Osteoblast (primary cell): ENCODE data around the gene STK35. TPM values are rescaled to one million over a fixed set of nuclear protein-coding genes. Genes with fewer than 3 reads are reported as not detected.

Source experiments
- DNase-seq: peaks from one replicate; pipeline ENCODE4 v3.0.0; 2011; ENCODE audit warnings: low spot score, mixed read lengths; ENCODE audit not compliant: insufficient read length; ENCODE audit errors: missing footprints
- H2AFZ ChIP-seq: 2 replicates; pipeline ENCODE4 v1.6.0; 2011; ENCODE audit warnings: mild to moderate bottlenecking, low read length
- H3K27ac ChIP-seq: 2 replicates; pipeline ENCODE4 v1.5.1; 2011; ENCODE audit warnings: mild to moderate bottlenecking, low read depth, low read length, moderate library complexity
- H3K27me3 ChIP-seq: 2 replicates; pipeline ENCODE4 v1.6.0; 2012; ENCODE audit warnings: mild to moderate bottlenecking, control low read depth, inconsistent platforms, low read length, moderate library complexity; ENCODE audit not compliant: insufficient read depth
- H3K36me3 ChIP-seq: 2 replicates; pipeline ENCODE4 v1.5.1; 2011; ENCODE audit warnings: mild to moderate bottlenecking, low read length, control low read depth, moderate library complexity; ENCODE audit not compliant: insufficient read depth
- H3K4me1 ChIP-seq: 2 replicates; pipeline ENCODE4 v1.5.1; 2011; ENCODE audit warnings: mild to moderate bottlenecking, low read length, control low read depth, moderate library complexity; ENCODE audit not compliant: insufficient read depth
- H3K4me2 ChIP-seq: 2 replicates; pipeline ENCODE4 v1.6.0; 2011; ENCODE audit warnings: mild to moderate bottlenecking, low read length; ENCODE audit not compliant: insufficient read depth
- H3K4me3 ChIP-seq: fragments of 200-600 bp; sonication (generic); 3 replicates; pipeline ENCODE4 v1.5.1; 2012; ENCODE audit warnings: mild to moderate bottlenecking, low read length, inconsistent platforms; ENCODE audit not compliant: insufficient read depth
- H3K79me2 ChIP-seq: 2 replicates; pipeline ENCODE4 v1.6.0; 2012; ENCODE audit warnings: mild to moderate bottlenecking, low read length, control low read depth, inconsistent platforms; ENCODE audit not compliant: insufficient read depth
- H3K9me3 ChIP-seq: 2 replicates; pipeline ENCODE4 v1.5.1; 2011; ENCODE audit warnings: low read depth, low read length, control low read depth
- H4K20me1 ChIP-seq: 2 replicates; pipeline ENCODE4 v1.6.0; 2012; ENCODE audit warnings: mild to moderate bottlenecking, low read length, control low read depth; ENCODE audit not compliant: insufficient read depth
- CTCF ChIP-seq: IDR thresholded peaks from 2 replicates; pipeline ENCODE4 v1.5.1; 2011; ENCODE audit warnings: mild to moderate bottlenecking, low read depth, low read length, moderate library complexity; ENCODE audit errors: extremely low read depth
- total RNA-seq: library from RNA; depleted of rRNA; stranded (reverse); fragments of >200 nt; gene quantifications from 2 replicates; pipeline ENCODE4 v1.2.3, GENCODE V29; 2012

Gene STK35
- total RNA-seq, 1 donor, result 21.4 TPM

GRCh38 chr20:2132461-2132901, 30.9 kb downstream of the STK35 start:
- no peak overlapping the region for H3K4me3 ChIP-seq
- no peaks in the 10 kb centered on the region for H3K9me3 ChIP-seq
- peak overlapping the region; percentile 79 for H3K27ac ChIP-seq
- H3K36me3 ChIP-seq, result no peaks in the 10 kb centered on the region
- H3K4me1 ChIP-seq, result peaks cover 64% of the 10 kb centered on the region
- no peak overlapping the region for H2AFZ ChIP-seq
- H4K20me1 ChIP-seq, result peaks cover 47% of the 10 kb centered on the region
- H3K27me3 ChIP-seq, result no peaks in the 10 kb centered on the region
- H3K79me2 ChIP-seq, result peaks cover 84% of the 10 kb centered on the region
- H3K4me2 ChIP-seq, result peak overlapping the region; percentile 62
- TF ChIP-seq CTCF, result no peak
- DNase-seq, result no peak

GRCh38 chr20:2133318-2134183, 31.9 kb downstream of the STK35 start:
- H3K79me2 ChIP-seq, result peaks cover 80% of the 10 kb centered on the region
- H3K4me2 ChIP-seq, result peak overlapping the region; percentile 62
- no peak for TF ChIP-seq CTCF
- no peaks in the 10 kb centered on the region for H3K27me3 ChIP-seq
- peaks cover 72% of the 10 kb centered on the region for H3K4me1 ChIP-seq
- peak overlapping the region; percentile 79 for H3K27ac ChIP-seq
- DNase-seq, result no peak
- no peaks in the 10 kb centered on the region for H3K9me3 ChIP-seq
- H3K4me3 ChIP-seq, result no peak overlapping the region
- peaks cover 49% of the 10 kb centered on the region for H4K20me1 ChIP-seq
- H2AFZ ChIP-seq, result no peak overlapping the region
- H3K36me3 ChIP-seq, result no peaks in the 10 kb centered on the region

GRCh38 chr20:2135013-2135412, 33.4 kb downstream of the STK35 start:
- Histone ChIP-seq H3K4me1 (peaks cover 65% of the 10 kb centered on the region), H3K27ac (peak overlapping the region; percentile 19), H3K36me3 (no peaks in the 10 kb centered on the region), H3K27me3 (no peaks in the 10 kb centered on the region), H3K4me3 (no peak overlapping the region), H3K79me2 (peaks cover 80% of the 10 kb centered on the region), H4K20me1 (peaks cover 58% of the 10 kb centered on the region), H3K4me2 (peak overlapping the region; percentile 3), H3K9me3 (no peaks in the 10 kb centered on the region), H2AFZ (no peak overlapping the region)
- TF ChIP-seq CTCF, result no peak
- DNase-seq, result no peak

- no peak overlapping the region for H2AFZ ChIP-seq
- H3K4me1 ChIP-seq, result peaks cover 60% of the 10 kb centered on the region
- H4K20me1 ChIP-seq, result peaks cover 56% of the 10 kb centered on the region
- no peaks in the 10 kb centered on the region for H3K27me3 ChIP-seq
- H3K36me3 ChIP-seq, result no peaks in the 10 kb centered on the region
- no peak overlapping the region for H3K4me2 ChIP-seq
- peaks cover 78% of the 10 kb centered on the region for H3K79me2 ChIP-seq
- H3K4me3 ChIP-seq, result no peak overlapping the region
- H3K27ac ChIP-seq, result no peak overlapping the region
- DNase-seq, result no peak
- no peak for TF ChIP-seq CTCF
- H3K9me3 ChIP-seq, result no peaks in the 10 kb centered on the region
Measured at GRCh38 chr20:2136275-2136674, 34.6 kb downstream of the STK35 start.
